GM10266 (cell line): Measurements from ENCODE around the gene ZNF48.

Experiments used
- DNase-seq: peaks from one replicate; pipeline ENCODE4 v3.0.0; 2012; ENCODE audit errors: extremely low spot score
- TF ChIP-seq, protein P1 (sequence below): IDR thresholded peaks from 2 replicates; pipeline ENCODE4 v1.5.1; 2012; ENCODE audit warnings: mild to moderate bottlenecking, low read depth; ENCODE audit not compliant: control insufficient read depth, insufficient read depth; ENCODE audit errors: missing control alignments

The ZNF48 gene

GRCh38 chr16:30439720-30440348 lies 44.6 kb downstream of the ZNF48 start:
- TF ChIP-seq, protein P1, sequence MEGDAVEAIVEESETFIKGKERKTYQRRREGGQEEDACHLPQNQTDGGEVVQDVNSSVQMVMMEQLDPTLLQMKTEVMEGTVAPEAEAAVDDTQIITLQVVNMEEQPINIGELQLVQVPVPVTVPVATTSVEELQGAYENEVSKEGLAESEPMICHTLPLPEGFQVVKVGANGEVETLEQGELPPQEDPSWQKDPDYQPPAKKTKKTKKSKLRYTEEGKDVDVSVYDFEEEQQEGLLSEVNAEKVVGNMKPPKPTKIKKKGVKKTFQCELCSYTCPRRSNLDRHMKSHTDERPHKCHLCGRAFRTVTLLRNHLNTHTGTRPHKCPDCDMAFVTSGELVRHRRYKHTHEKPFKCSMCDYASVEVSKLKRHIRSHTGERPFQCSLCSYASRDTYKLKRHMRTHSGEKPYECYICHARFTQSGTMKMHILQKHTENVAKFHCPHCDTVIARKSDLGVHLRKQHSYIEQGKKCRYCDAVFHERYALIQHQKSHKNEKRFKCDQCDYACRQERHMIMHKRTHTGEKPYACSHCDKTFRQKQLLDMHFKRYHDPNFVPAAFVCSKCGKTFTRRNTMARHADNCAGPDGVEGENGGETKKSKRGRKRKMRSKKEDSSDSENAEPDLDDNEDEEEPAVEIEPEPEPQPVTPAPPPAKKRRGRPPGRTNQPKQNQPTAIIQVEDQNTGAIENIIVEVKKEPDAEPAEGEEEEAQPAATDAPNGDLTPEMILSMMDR: no peak
- no peak for DNase-seq

DNA sequence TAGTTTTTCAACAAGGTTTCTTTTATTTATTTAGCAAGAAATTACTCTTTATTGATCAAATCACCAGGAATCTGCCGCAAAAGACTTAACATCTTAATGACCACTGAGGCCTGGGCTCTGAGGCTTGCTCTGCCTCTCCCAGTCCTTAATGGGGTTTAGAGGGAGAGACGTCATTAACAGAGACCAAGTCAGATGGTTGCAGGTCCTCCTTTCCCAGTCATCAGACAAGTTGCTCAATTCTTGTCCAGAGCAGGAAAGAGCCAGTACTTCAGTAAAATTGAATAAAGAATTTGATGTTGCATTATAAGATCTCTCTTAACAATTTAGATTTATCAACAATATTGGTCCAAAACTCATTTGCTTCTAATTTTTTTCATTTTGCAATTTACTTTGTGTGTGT lies 48.4 kb downstream of the ZNF48 start:
- TF ChIP-seq, protein P1: no peak
- no peak for DNase-seq

DNA sequence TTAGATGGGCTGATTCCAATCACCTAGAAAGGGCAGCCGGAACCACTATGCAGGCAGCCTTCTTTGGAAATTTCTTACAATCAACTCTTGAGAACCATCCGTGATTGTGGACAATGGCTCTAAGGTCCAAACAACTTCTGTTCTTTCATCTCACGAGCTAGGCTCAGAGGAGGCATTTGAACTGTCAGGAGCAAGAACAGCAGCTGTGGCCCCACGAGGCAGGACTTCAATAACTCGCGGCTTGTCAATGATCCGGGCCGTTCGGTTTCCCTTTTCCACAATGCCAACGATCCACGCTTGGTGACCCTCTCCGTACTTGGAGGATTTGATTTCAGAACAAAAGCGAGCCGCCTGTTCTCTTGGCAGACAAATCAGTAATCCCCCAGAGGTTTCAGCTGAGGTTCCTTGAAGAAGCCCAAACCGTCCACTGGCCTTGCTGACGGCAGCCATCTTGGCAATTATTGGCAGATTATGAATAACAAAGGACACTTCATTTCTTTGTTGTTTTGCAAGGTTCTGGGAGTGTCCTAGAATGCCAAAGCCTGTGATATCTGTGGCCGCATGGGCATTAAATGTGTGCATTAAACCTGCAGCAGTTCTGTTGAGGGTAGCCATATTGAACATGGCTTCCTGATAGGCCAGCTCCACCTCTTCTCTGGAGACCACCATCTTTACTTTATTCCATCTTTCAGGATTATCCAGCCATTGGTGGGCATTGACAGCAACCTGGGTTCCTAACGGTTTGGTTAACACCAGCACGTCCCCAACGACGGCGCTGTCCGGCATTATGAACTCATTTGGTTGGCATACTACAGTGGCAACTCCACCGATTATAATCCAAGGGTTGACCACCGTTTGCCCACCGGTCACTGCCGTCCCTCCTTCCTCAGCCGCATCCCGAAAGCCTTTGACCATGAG lies 49.3 kb downstream of the ZNF48 start:
- DNase-seq: no peak

DNA sequence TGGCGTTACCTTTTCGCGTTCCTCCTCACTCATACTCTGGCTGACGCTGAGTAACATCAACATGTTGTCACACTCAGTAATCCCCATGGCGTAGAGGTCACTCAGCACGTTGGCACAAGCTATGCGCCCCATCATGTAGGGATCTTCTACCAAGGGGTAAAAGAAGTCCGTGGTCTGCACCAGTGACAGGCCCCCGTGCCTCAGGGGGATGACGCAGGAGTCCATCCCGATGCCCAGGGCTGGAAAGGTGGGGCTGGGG lies 49.9 kb downstream of the ZNF48 start:
- no peak for DNase-seq
- TF ChIP-seq, protein P1: no peak

More for the DNA sequence above, 49.3 kb downstream of the ZNF48 start:
- TF ChIP-seq, protein P1: no peak

DNA sequence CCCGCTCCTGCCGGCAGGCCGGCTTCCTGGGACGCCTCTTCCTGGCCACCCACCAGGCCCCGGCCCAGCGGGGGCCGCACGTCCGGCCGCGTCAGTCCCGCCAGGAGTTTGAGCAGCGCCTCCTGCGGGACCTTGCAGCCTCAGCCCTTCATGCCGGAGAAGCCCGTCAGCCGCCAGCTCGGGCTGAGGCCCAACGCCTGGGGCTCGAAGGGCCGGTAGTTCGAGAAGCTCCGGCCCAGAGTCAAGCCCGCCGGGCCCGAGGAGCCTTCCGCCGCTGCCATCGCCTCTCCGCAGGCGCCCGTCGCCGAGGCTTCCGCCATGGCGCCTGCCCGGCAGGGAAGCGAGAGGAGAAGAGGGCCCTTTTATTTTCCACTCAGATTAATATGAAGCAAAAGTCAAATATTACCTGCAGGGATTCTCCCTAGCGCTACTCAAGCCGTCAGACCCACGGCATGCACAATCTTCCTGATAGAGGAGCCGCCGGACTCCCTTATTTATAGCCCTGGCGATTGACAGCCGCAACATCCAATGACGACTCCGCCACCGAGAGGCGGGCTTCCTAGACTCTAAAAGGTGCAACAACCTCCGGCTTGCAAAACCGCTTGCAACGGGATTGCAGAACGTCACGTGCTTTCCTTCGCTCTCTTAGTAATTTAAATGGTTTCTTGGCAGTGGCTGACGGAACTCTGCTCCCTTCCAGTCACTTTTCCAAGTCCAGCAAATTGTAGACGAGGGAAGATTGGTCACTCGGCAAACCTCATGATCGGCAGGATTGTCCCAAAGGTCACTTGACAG lies 50.4 kb downstream of the ZNF48 start, which contains the start of gene SEPHS2:
TSS of gene SEPHS2 (minus strand) at position 467 of the 795 bp plus-strand sequence. CDS start at position 320, 147 bp downstream.
- DNase-seq: peak; percentile 95
- TF ChIP-seq, protein P1: peak; percentile 58

GRCh38 chr16:30446203-30446595 lies 51.0 kb downstream of the ZNF48 start:
- TF ChIP-seq, protein P1: no peak
- no peak for DNase-seq
